Astrocyte (in vitro differentiated cells and primary cell): ENCODE data around the gene SOCS4. TPM values are rescaled to one million over a fixed set of nuclear protein-coding genes. Genes with fewer than 3 reads are reported as not detected.
A peak's percentile ranks its signal among the peaks of the same experiment; 100 is the strongest.
"Not testable (repeated sequence)": the region's sequence is repeated elsewhere in the genome, so short reads cannot be mapped to it uniquely, and the experiment has no call there.

Source experiments
- DNase-seq: peaks from one replicate; pipeline ENCODE4 v3.0.0-alpha.2; 2010; ENCODE audit warnings: low read depth
- FAIRE-seq: peaks from 2 replicates; lab custom pipeline; 2011; peaks lifted over from hg19 to GRCh38; lab: Jason Lieb, UNC
- H2AFZ ChIP-seq: 2 replicates; pipeline ENCODE4 v1.6.0; 2012; ENCODE audit warnings: low read depth, low read length, inconsistent platforms
- H3K27ac ChIP-seq: 2 replicates; pipeline ENCODE4 v1.5.1; 2011; ENCODE audit warnings: low read depth, low read length, inconsistent platforms
- H3K27me3 ChIP-seq: 2 replicates; pipeline ENCODE4 v1.6.0; 2011; ENCODE audit warnings: low read length, inconsistent platforms; ENCODE audit not compliant: insufficient read depth
- H3K36me3 ChIP-seq: 2 replicates; pipeline ENCODE4 v1.5.1; 2011; ENCODE audit warnings: low read length, inconsistent platforms; ENCODE audit not compliant: insufficient read depth
- H3K4me1 ChIP-seq: 2 replicates; pipeline ENCODE4 v1.5.1; 2011; ENCODE audit warnings: low read length, inconsistent platforms; ENCODE audit not compliant: insufficient read depth
- H3K4me2 ChIP-seq: 2 replicates; pipeline ENCODE4 v1.6.0; 2012; ENCODE audit warnings: low read length, inconsistent platforms
- H3K4me3 ChIP-seq: 2 replicates; pipeline ENCODE4 v1.5.1; 2011; ENCODE audit warnings: low read depth, mild to moderate bottlenecking, low read length, inconsistent platforms; ENCODE audit not compliant: insufficient read depth
- H3K79me2 ChIP-seq: 2 replicates; pipeline ENCODE4 v1.6.0; 2012; ENCODE audit warnings: mild to moderate bottlenecking, low read length, inconsistent platforms; ENCODE audit not compliant: insufficient read depth
- H3K9ac ChIP-seq: 2 replicates; pipeline ENCODE4 v1.6.0; 2012; ENCODE audit warnings: mild to moderate bottlenecking, low read length, inconsistent platforms
- H3K9me3 ChIP-seq: 2 replicates; pipeline ENCODE4 v1.5.1; 2012; ENCODE audit warnings: low read depth, mild to moderate bottlenecking, low read length, inconsistent platforms; ENCODE audit not compliant: insufficient read depth
- H4K20me1 ChIP-seq: 2 replicates; pipeline ENCODE4 v1.6.0; 2012; ENCODE audit warnings: low read length, inconsistent platforms; ENCODE audit not compliant: insufficient read depth
- H3K27ac Mint-ChIP-seq: one replicate; pipeline ENCODE4 v1.8.0; 2021; ENCODE audit warnings: mild to moderate bottlenecking, mixed read lengths; ENCODE audit not compliant: unreplicated experiment
- H3K27me3 Mint-ChIP-seq: one replicate; pipeline ENCODE4 v1.8.0; 2021; ENCODE audit warnings: low read depth, mixed read lengths; ENCODE audit not compliant: unreplicated experiment
- H3K36me3 Mint-ChIP-seq: one replicate; pipeline ENCODE4 v1.8.0; 2021; ENCODE audit warnings: low read depth, mixed read lengths; ENCODE audit not compliant: unreplicated experiment
- H3K4me1 Mint-ChIP-seq: one replicate; pipeline ENCODE4 v1.8.0; 2021; ENCODE audit warnings: low read depth, mixed read lengths; ENCODE audit not compliant: unreplicated experiment
- H3K4me3 Mint-ChIP-seq: one replicate; pipeline ENCODE4 v1.8.0; 2021; ENCODE audit warnings: mild to moderate bottlenecking, moderate library complexity, mixed read lengths; ENCODE audit not compliant: unreplicated experiment
- H3K9me3 Mint-ChIP-seq: one replicate; pipeline ENCODE4 v1.8.0; 2021; ENCODE audit warnings: mild to moderate bottlenecking, mixed read lengths; ENCODE audit not compliant: unreplicated experiment
- CTCF ChIP-seq: IDR thresholded peaks from 2 replicates; pipeline ENCODE4 v1.5.1; 2011; ENCODE audit warnings: low read depth, mild to moderate bottlenecking, inconsistent platforms, low read length, moderate library complexity; ENCODE audit not compliant: insufficient read depth
- EZH2 ChIP-seq: IDR thresholded peaks from 2 replicates; pipeline ENCODE4 v1.6.1; 2012; ENCODE audit warnings: mild to moderate bottlenecking, low read length, inconsistent platforms; ENCODE audit not compliant: insufficient read depth
- total RNA-seq: library from RNA; stranded (reverse); gene quantifications from 2 replicates; pipeline ENCODE4 v1.2.1, GENCODE V29; 2021

Gene SOCS4
- total RNA-seq, 1 donor from 2014 or later = 30.5 TPM

- no peaks in the 10 kb centered on the region for H3K27me3 Mint-ChIP-seq
- no peaks in the 10 kb centered on the region for H3K36me3 Mint-ChIP-seq
- peaks cover 33% of the 10 kb centered on the region for H3K4me1 Mint-ChIP-seq
- peaks cover 23% of the 10 kb centered on the region for H3K4me1 ChIP-seq
- H3K27ac Mint-ChIP-seq = peak overlapping the region; percentile 83
- TF ChIP-seq EZH2 (no peak), CTCF (no peak)
- no peak overlapping the region for H3K27ac ChIP-seq
- H3K9me3 ChIP-seq = no peaks in the 10 kb centered on the region
- FAIRE-seq = no peak
- peak overlapping the region; percentile 60 for H2AFZ ChIP-seq
- H3K9ac ChIP-seq = no peak overlapping the region
- no peaks in the 10 kb centered on the region for H3K9me3 Mint-ChIP-seq
- H3K4me2 ChIP-seq = no peak overlapping the region
- H3K4me3 ChIP-seq = no peak overlapping the region
- H3K79me2 ChIP-seq = no peaks in the 10 kb centered on the region
- H3K36me3 ChIP-seq = no peaks in the 10 kb centered on the region
- H3K4me3 Mint-ChIP-seq = no peak overlapping the region
- peak; percentile 60 for DNase-seq
- no peaks in the 10 kb centered on the region for H3K27me3 ChIP-seq
- H4K20me1 ChIP-seq = no peaks in the 10 kb centered on the region
Observed at GRCh38 chr14:55077170-55078151, 50.4 kb downstream of the SOCS4 start.

- H3K36me3 ChIP-seq, H3K9me3 Mint-ChIP-seq, H2AFZ ChIP-seq, H3K4me1 ChIP-seq, FAIRE-seq, H3K27me3 Mint-ChIP-seq, H3K9me3 ChIP-seq, H3K4me2 ChIP-seq, H3K4me3 Mint-ChIP-seq, H4K20me1 ChIP-seq, H3K9ac ChIP-seq, H3K79me2 ChIP-seq, H3K36me3 Mint-ChIP-seq, H3K27me3 ChIP-seq, DNase-seq, H3K27ac Mint-ChIP-seq, H3K27ac ChIP-seq, H3K4me3 ChIP-seq: not testable (repeated sequence)
- H3K4me1 Mint-ChIP-seq = peaks cover 15% of the 10 kb centered on the region
Observed at GRCh38 chr14:55079961-55080360, 52.9 kb downstream of the SOCS4 start.

GRCh38 chr14:55084401-55085059, 57.5 kb downstream of the SOCS4 start:
- no peaks in the 10 kb centered on the region for H3K9me3 ChIP-seq
- H3K36me3 ChIP-seq = no peaks in the 10 kb centered on the region
- Mint-ChIP-seq H3K4me1 (no peaks in the 10 kb centered on the region), H3K27me3 (no peaks in the 10 kb centered on the region), H3K36me3 (no peaks in the 10 kb centered on the region), H3K27ac (no peak overlapping the region), H3K4me3 (no peak overlapping the region), H3K9me3 (no peaks in the 10 kb centered on the region)
- H4K20me1 ChIP-seq = no peaks in the 10 kb centered on the region
- FAIRE-seq (no peak), DNase-seq (no peak)
- no peak overlapping the region for H2AFZ ChIP-seq
- H3K79me2 ChIP-seq = no peaks in the 10 kb centered on the region
- no peaks in the 10 kb centered on the region for H3K27me3 ChIP-seq
- no peaks in the 10 kb centered on the region for H3K4me1 ChIP-seq
- TF ChIP-seq CTCF (no peak), EZH2 (no peak)
- H3K27ac ChIP-seq = no peak overlapping the region
- H3K4me2 ChIP-seq = no peak overlapping the region
- H3K9ac ChIP-seq = no peak overlapping the region
- no peak overlapping the region for H3K4me3 ChIP-seq
